Left hindlimb (tissue), 1 donor: ENCODE results near the gene PDS5A.
"Not testable (repeated sequence)": the region's sequence is repeated elsewhere in the genome, so short reads cannot be mapped to it uniquely, and the experiment has no call there.

ENCODE experiments used
- DNase-seq: peaks from one replicate; pipeline ENCODE4 v3.0.0-alpha.2; 2018

Gene PDS5A

DNA sequence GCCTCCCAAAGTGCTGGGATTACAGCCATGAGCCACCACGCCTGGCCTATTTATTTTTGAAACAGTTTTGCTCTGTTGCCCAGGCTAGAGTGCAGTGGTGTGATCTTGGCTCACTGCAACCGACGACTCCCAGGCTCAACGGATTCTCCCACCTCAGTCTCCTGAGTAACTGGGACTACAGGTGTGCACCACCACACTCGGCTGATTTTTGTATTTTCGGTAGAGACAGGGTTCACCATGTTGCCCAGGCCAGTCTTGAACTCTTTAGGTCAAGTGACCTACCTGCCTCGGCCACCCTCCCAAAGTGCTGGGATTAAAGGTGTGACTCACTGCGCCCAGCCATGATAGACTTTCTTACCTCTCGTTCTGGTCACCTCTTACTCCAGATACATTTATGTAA is 155.8 kb downstream of the PDS5A start:
- no peak for DNase-seq

DNA sequence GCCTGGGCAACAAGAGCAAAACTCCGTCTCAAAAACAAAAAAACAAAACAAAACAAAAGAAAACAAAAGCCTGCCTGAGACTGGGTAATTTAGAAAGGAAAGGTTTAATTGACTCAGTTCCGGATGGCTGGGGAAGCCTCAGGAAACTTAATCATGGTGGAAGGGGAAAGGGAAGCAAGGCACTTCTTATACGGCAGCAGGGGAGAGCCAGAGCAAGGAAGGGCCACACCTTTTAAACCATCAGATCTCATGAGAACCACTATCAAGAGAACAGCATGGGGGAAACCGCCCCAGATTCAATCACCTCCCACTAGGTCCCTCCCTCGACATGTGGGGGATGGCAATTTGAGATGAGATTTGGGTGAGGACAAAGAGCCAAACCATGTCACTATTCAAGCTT is 157.5 kb downstream of the PDS5A start:
- DNase-seq: no peak

DNA sequence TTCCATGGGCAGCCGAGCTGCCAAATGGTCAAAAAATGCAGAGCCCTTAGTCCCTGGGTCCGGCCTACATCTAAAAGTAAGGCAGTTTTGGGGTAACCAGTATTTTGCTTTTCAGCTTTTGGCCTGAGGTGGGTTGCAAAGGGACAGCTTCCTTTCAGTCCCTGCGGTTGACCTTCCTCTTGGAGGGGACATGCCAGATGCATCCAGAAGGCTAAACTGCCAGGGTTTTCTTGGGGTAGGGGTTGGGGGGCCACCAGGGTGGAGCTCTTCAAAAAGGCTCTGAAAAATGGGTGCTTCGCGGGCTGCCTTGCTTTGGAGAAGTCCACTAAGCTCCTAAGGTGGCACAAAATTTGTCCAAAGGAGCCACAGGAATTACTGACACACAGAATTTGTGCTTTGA is 159.1 kb downstream of the PDS5A start:
- no peak for DNase-seq

DNA sequence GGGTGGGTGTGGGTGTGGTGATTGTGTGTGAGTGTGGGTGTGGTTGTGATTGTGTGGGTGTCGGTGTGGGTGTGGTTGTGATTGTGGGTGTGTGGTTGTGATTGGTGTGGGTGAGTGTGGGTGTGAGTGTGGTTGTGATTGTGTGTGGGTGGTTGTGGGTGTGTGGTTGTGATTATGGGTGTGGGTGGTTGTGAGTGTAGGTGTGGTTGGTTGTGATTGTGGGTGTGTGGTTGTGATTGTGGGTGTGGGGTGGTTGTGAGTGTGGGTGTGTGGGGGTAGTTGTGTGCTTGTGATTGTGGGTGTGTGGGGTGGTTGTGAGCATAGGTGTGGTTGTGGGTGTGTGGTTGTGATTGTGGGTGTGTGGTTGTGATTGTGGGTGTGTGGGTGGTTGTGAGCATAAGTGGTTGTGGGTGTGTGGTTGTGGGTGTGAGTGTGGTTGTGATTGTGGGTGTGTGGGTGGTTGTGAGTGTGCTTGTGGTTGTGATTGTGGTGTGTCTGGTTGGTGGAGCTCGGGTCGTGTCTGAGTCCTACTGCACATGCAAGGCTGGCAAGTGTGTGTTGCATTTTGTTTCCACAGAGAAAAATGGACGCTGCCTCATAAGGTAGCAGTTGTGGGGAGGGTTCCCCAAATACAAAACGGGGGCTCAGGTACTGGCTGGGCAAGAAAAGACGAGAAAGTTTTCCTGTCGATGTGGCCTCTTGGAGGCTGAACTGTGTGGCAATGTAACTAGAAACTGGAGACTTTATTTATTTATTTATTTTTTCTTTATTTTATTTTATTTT is 163.1 kb downstream of the PDS5A start:
- no peak for DNase-seq

DNA sequence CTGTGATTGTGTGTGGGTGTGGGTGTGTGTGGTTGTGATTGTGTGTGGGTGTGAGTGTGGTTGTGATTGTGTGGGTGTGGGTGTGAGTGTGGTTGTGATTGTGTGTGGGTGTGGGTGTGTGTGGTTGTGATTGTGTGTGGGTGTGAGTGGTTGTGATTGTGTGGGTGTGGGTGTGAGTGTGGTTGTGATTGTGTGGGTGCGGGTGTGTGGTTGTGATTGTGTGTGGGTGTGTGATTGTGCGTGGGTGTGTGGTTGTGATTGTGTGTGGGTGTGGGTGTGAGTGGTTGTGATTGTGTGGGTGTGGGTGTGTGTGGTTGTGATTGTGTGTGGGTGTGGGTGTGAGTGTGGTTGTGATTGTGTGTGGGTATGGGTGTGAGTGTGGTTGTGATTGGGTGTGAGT is 163.9 kb downstream of the PDS5A start:
- not testable (repeated sequence) for DNase-seq

DNA sequence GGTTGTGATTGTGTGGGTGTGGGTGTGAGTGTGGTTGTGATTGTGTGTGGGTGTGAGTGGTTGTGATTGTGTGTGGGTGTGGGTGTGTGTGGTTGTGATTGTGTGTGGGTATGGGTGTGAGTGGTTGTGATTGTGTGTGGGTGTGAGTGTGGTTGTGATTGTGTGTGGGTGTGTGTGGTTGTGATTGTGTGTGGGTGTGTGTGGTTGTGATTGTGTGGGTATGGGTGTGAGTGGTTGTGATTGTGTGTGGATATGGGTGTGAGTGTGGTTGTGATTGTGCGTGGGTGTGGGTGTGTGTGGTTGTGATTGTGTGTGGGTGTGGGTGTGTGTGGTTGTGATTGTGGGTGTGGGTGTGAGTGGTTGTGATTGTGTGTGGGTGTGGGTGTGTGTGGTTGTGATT is 164.7 kb downstream of the PDS5A start:
- DNase-seq: not testable (repeated sequence)

DNA sequence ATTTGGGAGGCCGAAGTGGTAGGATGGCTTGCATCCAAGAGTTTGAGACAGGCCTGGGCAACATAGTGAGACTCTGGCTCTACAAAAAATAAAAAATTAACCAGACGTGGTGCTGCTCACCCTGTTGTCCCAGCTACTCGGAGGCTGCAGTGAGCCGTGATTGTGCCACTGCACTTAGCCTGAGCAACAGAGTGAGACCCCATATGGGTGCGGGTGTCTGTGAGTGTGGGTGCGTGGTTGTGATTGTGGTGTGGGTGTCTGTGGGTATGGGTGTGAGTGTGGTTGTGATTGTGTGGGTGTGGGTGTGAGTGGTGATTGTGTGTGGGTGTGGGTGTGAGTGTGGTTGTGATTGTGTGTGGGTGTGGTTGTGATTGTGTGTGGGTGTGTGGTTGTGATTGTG is 165.2 kb downstream of the PDS5A start:
- DNase-seq: no peak

DNA sequence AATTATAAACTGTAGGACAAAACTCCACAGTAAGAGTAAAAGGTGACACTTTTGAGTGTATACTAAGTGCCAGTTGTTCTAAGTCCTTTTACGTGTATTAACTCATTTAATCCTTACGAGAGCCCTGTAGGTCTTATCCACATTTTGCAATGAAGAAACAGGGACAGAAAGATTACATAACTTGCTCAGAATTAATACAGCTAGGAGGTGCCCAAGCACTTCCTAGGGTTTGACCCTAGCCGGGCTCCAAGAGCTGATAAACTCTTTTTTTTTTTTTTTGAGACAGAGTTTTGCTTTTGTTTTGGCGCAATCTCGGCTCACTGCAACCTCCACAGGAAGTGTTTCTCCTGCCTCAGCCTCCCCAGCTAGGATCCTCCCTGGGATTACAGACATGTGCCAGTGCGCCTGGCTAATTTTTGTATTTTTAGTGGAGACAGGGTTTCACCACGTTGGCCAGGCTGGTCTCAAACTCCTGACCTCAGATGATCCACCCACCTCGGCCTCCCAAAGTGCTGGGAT is 169.4 kb downstream of the PDS5A start:
- DNase-seq: no peak

DNA sequence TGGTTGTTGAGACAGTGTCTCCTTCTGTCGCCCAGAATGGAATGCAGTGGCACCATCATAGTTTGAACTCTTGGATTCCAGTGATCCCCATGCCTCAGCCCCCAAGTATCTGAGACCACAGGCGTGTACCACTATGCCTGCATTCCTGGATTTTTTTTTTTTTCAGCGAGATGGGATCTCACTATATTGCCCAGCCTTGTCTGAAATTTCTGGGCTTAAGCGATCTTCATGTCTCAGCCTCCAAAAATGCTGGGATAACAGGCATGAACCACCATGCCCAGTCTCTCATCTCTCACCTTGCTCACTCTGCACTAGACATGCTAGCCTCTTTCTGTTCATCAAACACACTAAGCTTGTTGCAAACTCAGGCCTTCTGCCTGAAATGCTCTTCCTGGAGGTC is 175.7 kb downstream of the PDS5A start:
- no peak for DNase-seq

DNA sequence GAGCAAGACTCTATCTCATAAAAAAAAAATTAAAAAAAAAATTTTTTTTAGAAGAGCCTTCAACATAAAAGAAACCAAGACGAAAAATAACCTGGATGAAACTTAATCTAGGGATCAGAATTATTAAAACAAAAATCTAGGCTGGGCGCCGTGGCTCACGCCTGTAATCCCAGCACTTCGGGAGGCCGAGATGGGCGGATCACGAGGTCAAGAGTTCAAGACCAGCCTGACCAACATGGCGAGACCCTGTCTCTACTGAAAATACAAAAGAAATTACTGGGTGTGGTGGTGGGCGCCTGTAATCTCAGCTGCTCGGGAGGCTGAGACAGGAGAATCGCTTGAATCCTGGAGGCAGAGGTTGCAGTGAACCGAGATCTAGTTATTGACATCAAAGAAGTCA is 184.7 kb downstream of the PDS5A start:
- DNase-seq: not testable (repeated sequence)

DNA sequence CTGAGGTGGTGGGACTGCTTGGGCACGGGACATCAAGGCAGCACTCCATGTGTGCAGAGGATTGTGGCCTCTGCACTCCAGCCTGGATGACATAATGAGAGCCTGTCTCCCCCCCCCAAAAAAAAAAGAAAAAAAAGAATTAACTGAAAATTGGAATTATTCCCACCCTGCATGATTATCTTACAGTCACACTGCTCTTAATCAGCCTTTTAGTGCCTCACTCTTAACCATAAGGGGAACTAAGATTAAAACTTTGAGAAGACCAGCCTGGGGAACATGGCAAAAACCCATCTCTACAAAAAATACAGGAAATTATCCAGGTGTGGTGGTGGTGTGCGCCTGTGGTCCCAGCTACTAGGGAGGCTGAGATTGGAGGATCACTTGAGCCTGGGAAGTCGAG is 185.2 kb downstream of the PDS5A start:
- DNase-seq: no peak

DNA sequence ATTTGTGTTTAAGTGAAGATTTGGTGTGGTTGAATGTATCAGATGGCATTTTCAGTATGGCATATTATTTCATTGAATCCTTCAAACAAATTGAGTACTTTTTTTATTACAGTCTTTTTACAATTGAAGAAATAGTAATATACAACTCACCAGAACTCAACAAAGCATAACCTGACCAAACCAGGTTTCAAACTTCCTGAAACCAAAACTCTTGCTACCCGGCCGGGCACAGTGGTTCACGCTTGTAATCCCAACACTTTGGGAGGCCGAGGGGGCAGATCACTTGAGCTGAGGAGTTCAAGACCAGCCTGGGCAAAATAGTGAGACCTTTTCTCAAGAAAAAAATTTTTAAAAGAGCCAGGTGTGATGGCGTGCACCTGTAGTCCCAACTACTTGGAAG is 185.6 kb downstream of the PDS5A start:
- no peak for DNase-seq

DNA sequence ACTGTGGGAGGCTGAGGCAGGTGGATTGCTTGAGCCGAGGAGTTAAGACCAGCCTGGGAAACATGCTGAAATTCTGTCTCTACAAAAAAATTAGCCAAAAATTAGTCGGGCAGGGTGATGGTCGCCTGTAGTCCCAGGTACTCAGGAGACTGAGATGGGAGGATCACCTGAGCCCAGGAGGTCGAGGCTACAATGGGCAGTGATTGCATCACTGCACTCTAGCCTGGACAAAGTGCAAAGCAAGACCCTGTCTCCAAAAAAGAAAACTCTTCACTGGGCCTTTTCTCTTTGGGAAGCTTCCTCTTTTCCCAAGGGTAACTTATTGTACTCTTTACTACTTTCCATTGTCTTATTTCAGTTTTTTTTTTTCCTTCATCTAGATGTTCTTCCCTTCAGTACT is 190.9 kb downstream of the PDS5A start:
- no peak for DNase-seq

DNA sequence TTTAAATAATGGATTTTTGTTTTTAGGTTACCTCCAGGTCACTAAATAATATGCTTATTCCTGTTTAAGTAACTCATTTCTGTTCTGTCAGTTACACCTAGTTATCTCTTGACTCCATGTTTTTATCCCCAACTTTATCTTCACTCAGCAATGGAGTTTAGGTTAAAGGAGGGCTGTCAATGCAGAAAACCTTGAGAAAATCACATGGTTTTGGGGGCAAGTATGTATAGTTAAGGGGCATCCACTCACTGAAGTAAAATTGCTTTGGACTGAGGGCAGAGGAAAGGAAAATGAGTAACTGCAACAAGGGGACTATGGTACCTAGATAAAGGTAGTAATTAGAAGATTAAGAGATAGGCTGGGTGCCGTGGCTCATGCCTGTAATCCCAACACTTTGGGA is 192.6 kb downstream of the PDS5A start:
- no peak for DNase-seq

DNA sequence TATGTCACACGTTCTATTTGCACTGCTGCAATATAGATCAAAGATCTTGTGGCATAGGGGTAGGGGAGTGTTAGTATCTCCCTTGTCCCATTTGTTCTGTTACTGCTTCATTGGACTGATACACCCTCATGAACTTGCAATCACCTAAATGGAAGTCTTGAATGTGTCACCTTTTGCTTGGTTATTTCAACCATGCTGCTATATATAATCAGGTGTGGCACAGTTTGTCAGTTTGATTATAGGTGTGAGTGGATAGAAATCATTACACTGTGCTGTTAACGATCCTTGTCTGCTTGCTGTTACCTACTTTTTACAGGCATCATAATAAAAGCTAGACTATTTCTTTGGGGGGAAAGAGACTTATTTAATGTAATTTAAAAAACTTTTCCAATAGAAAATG is 195.7 kb downstream of the PDS5A start:
- not testable (repeated sequence) for DNase-seq
